ENCODE data around the gene PIGR.

GRCh38 chr1:206883876-206884275 is 62.4 kb downstream of the PIGR start:
- TF ChIP-seq CTCF (conservative IDR thresholded peaks at IDR 0.05; ENCODE audit: low read length) (no peak), EZH2phosphoT487 (IDR thresholded peaks at IDR 0.05; ENCODE audit: borderline replicate concordance, low read depth, low read length) (no peak)
